Measurements from ENCODE around the gene RAB36. TPM values are rescaled to one million over a fixed set of nuclear protein-coding genes. Genes with fewer than 3 reads are reported as not detected.

The RAB36 gene
- total RNA-seq, 2 experiments from 2014 or later = 0.77 to 0.87 TPM

DNA sequence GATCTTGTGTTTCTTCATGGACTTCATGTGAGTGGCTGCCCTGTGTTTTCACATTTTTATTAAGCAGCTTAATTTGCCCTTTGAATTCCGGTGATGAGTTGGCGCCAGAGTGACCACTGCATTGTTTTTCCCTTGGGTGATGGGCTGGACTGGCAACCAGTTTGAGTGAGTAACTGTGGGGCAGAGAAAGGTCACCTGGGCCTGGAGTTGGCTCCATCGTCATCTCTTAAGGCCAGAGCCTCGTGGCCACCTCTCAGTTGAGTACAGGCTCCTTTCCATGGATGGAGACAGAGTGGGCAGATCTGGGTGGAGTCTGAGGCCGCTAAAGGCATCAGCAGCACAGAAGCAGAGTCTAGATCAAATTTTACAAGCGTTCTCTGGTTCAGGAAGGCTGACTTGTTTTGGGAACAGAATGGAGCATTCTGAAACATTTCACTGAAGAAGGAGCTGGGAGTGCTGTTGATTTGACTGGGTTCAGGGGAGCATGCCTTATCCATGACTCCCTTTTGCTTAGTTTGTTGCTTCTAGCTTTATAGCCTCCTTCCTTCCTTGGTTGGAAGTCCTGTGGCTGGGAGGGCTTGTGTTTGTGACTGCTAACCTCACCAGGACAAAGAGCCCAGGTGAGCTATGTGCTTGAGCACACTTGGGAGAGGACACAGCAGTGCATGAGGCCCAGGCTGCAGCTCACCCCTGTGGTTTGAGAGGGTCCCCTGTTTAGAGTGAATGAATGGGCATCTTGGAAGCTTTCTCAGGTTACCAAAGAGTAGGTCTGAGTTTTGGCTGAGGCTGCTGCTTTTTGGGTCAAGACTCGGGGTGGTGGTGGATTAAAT lies 42.8 kb downstream of the RAB36 start:
- H3K27me3 Mint-ChIP-seq = no peaks in the 10 kb centered on the region
- no peak overlapping the region for H3K4me3 Mint-ChIP-seq
- intact Hi-C loops (cut with DNase I, micrococcal nuclease) = no loop called here
- peaks cover 11% of the 10 kb centered on the region for H3K36me3 ChIP-seq (ENCODE audit: insufficient read depth, low read length)
- H3K9me3 ChIP-seq (ENCODE audit: control insufficient read depth in 1 of 2, insufficient read depth in 1 of 2, low read length in 2 of 2) = no peaks in the 10 kb centered on the region
- peak overlapping the region; percentile 85 for H3K27ac Mint-ChIP-seq
- no peak for ATAC-seq (ENCODE audit: poor library complexity)
- no peaks in the 10 kb centered on the region for H3K9me3 Mint-ChIP-seq
- no peak overlapping the region for H3K27ac ChIP-seq (ENCODE audit: low read depth in 1 of 2, low read length in 2 of 2)
- no peak overlapping the region for H3K4me3 ChIP-seq (ENCODE audit: low read length)
- H3K4me1 ChIP-seq (ENCODE audit: insufficient read depth, low read length) = peaks cover 49% of the 10 kb centered on the region
- CTCF ChIA-PET = interaction anchor here (1.4 kb wide), 1 partner anchor 10 kb away, joined by 6 read pairs; no protein-coding TSS in a partner anchor
- POLR2A ChIA-PET = no interaction called here
- TF ChIP-seq CTCF (IDR thresholded peaks at IDR 0.05) = no peak
- H3K27me3 ChIP-seq (ENCODE audit: control insufficient read depth in 1 of 2, insufficient read depth in 2 of 2, low read length in 2 of 2) = no peaks in the 10 kb centered on the region
- H3K4me1 Mint-ChIP-seq (ENCODE audit: low read depth) = peaks cover 65% of the 10 kb centered on the region
- peaks cover 46% of the 10 kb centered on the region for H3K36me3 Mint-ChIP-seq (ENCODE audit: low read depth)
- DNase-seq = no peak

DNA sequence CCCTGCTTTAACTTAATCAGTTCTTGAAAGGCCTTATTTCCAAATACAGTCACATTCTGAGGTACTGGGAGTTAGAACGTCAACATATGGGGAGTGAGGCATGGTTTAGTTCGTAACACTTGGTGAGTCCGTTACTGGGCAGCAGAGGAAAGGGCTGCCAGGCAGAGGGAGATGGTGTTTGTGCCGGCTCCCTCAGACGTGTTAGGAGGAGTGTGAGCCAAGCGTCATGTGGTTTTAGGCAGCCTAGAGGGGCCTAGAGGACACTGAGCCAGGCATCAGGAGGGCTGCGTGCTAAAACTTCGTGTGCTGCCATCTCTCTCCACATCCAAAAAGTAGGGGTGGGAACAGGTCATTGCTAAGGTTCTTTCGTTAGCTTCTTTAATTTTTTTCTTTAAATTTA lies 45.2 kb downstream of the RAB36 start:
- no peak overlapping the region for H3K27ac Mint-ChIP-seq
- no peaks in the 10 kb centered on the region for H3K9me3 Mint-ChIP-seq

GRCh38 chr22:23192133-23192532 lies 46.9 kb downstream of the RAB36 start:
- H3K9me3 Mint-ChIP-seq = no peaks in the 10 kb centered on the region
- peaks cover 43% of the 10 kb centered on the region for H3K4me1 Mint-ChIP-seq (ENCODE audit: low read depth)
- DNase-seq = no peak
- Histone ChIP-seq H3K9me3 (ENCODE audit: control insufficient read depth in 1 of 2, insufficient read depth in 1 of 2, low read length in 2 of 2) (no peaks in the 10 kb centered on the region), H3K4me1 (ENCODE audit: insufficient read depth, low read length) (peaks cover 19% of the 10 kb centered on the region), H3K27ac (ENCODE audit: low read depth in 1 of 2, low read length in 2 of 2) (no peak overlapping the region), H3K4me3 (ENCODE audit: low read length) (no peak overlapping the region), H3K36me3 (ENCODE audit: insufficient read depth, low read length) (peaks cover 15% of the 10 kb centered on the region), H3K27me3 (ENCODE audit: control insufficient read depth in 1 of 2, insufficient read depth in 2 of 2, low read length in 2 of 2) (no peaks in the 10 kb centered on the region)
- ATAC-seq (ENCODE audit: poor library complexity) = no peak
- H3K27ac Mint-ChIP-seq = no peak overlapping the region
- TF ChIP-seq CTCF (IDR thresholded peaks at IDR 0.05) = no peak
- intact Hi-C loops (cut with DNase I, micrococcal nuclease) = no loop called here
- POLR2A ChIA-PET = no interaction called here
- no peaks in the 10 kb centered on the region for H3K27me3 Mint-ChIP-seq
- no peak overlapping the region for H3K4me3 Mint-ChIP-seq
- H3K36me3 Mint-ChIP-seq (ENCODE audit: low read depth) = peaks cover 51% of the 10 kb centered on the region
- CTCF ChIA-PET = no interaction called here

More for the DNA sequence above, 45.2 kb downstream of the RAB36 start:
- no peak for DNase-seq
- Histone ChIP-seq H3K4me3 (ENCODE audit: low read length) (no peak overlapping the region), H3K27me3 (ENCODE audit: control insufficient read depth in 1 of 2, insufficient read depth in 2 of 2, low read length in 2 of 2) (no peaks in the 10 kb centered on the region), H3K36me3 (ENCODE audit: insufficient read depth, low read length) (peaks cover 15% of the 10 kb centered on the region), H3K4me1 (ENCODE audit: insufficient read depth, low read length) (peaks cover 30% of the 10 kb centered on the region), H3K9me3 (ENCODE audit: control insufficient read depth in 1 of 2, insufficient read depth in 1 of 2, low read length in 2 of 2) (no peaks in the 10 kb centered on the region), H3K27ac (ENCODE audit: low read depth in 1 of 2, low read length in 2 of 2) (no peak overlapping the region)
- Mint-ChIP-seq H3K4me3 (no peak overlapping the region), H3K27me3 (no peaks in the 10 kb centered on the region), H3K4me1 (ENCODE audit: low read depth) (peaks cover 51% of the 10 kb centered on the region), H3K36me3 (ENCODE audit: low read depth) (peaks cover 53% of the 10 kb centered on the region)
- ChIA-PET CTCF (no interaction called here), POLR2A (no interaction called here)
- TF ChIP-seq CTCF (IDR thresholded peaks at IDR 0.05) = no peak
- intact Hi-C loops (cut with DNase I, micrococcal nuclease) = no loop called here
- no peak for ATAC-seq (ENCODE audit: poor library complexity)

Measured in CD4-positive, alpha-beta T cell (primary cell).